Medulla oblongata (tissue), 1 donor: ENCODE data around the gene ZNF280C.
"Not testable (repeated sequence)": the region's sequence is repeated elsewhere in the genome, so short reads cannot be mapped to it uniquely, and the experiment has no call there.

Experiments
- DNase-seq: peaks from one replicate; pipeline ENCODE4 v3.0.0-alpha.2; 2015; ENCODE audit errors: extremely low spot score

ZNF280C gene

GRCh38 chrX:130262231-130262630 lies 6.5 kb downstream of the ZNF280C start:
- DNase-seq, result no peak

- DNase-seq, result no peak
Observed at GRCh38 chrX:130261296-130261893, 7.3 kb downstream of the ZNF280C start.

DNA sequence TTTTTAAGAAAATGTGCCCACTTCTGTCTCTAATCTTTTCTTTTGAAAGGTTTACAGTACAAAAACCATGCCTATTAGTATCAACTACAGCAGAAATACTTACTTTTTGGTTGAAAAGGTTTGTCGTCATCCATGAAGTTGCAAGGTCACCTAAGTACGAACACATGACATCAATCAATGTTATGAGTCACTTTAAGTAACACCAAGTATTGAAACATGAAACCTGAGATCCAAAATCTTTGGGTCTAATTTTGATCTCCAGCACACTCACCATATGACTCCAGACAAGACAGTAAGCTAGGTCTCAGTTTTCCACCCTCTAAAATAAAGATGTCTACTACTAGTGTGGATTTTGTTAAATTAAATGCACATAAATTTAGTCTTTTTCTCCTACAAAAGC lies 8.4 kb downstream of the ZNF280C start:
- no peak for DNase-seq

DNA sequence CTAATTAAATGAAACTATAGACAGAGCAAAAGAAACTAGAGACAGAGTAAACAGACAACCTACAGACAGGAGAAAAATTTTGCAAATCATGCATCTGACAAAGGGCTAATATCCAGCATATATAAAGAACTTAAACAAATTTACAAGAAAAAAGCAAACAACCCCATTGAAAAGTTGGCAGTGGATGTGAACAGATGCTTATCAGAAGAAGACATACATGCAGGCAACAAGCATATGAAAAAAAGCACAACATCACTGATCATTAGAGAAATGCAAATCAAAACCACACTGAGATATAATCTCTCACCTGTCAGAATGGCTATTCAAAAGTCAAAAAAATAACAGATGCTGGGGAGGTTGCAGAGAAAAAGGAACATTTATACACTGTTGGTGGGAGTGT lies 14.8 kb downstream of the ZNF280C start:
- DNase-seq, result no peak

GRCh38 chrX:130251671-130252070 lies 17.0 kb downstream of the ZNF280C start:
- no peak for DNase-seq

GRCh38 chrX:130247996-130248395 lies 20.7 kb downstream of the ZNF280C start:
- no peak for DNase-seq

DNA sequence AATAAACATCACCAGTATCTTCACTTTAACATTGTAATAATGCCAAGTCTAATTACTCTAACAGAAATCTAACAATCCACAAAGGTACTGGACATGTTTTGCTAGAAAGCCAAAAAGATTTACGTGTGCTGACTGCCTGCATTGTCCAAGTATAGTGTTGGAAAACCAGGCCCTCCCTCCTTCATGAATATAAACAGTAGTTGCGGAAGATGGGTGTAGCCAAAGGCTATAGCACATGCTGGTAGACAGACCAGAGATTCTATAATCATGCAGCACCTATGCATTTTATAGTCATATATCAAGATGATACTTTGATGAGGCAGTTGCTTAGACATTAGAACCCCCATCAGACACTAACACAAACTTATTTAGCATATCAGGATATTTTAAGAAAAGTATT lies 22.6 kb downstream of the ZNF280C start:
- no peak for DNase-seq

- no peak for DNase-seq
Observed at GRCh38 chrX:130245441-130245840, 23.3 kb downstream of the ZNF280C start.

DNA sequence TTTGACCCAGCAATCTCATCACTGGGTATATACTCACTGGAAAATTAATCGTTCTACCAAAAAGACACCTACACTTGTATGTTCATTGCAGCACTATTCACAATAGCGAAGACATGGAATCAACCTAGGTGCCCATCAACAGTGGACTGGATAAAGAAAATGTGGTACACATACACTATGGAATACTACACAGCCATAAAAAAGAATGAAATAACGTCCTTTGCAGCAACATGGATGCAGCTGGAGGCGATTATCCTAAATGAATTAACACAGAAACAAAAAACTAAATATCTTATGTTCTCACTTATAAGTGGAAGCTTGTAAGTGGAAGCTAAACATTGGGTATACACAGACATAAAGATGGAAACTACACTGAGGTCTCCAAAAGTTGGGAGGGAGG lies 37.5 kb downstream of the ZNF280C start:
- not testable (repeated sequence) for DNase-seq

GRCh38 chrX:130228871-130229270 lies 39.8 kb downstream of the ZNF280C start:
- DNase-seq, result no peak

DNA sequence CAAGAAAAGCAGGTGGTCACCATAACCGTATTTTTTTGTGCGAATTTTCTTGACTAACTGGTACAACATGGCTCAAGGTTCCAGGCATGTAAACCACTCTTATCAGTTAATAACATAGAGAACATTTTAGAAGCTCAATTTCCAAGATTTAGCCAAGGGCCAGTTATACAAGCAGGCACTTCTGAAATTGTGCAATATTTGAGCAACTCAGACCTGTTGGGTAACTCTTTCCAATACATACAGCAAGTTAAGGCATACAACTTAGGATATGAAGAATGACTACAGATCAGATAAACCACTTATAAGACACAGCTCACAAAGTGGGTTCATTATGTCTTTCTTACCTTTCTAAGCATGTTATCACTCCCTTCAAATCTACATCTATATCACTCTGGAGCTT lies 43.9 kb downstream of the ZNF280C start:
- DNase-seq, result no peak

- no peak for DNase-seq
Observed at GRCh38 chrX:130216320-130216719, 52.4 kb downstream of the ZNF280C start.

DNA sequence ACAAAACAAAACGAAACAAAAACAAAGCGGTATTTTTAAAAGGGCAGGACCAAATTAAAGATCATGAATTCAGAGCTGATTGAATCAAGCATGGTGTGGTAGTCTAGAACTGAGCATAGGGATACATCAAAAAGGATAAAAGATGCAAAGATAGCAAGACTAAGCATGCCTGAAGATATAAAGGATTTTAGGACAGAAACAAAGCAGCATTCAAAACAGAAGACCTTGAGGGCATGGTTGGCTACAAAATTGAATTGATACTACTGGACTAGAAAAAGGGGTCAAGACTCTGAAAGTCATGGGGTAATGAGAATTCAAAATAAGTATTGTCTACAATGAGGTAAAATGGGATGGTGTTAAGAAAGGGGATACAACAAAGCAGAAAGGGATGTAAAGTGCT lies 55.3 kb downstream of the ZNF280C start:
- no peak for DNase-seq

- no peak for DNase-seq
Observed at GRCh38 chrX:130212371-130212770, 56.3 kb downstream of the ZNF280C start.

GRCh38 chrX:130211415-130212186 lies 57.1 kb downstream of the ZNF280C start:
- DNase-seq, result no peak

- no peak for DNase-seq
Observed at GRCh38 chrX:130204647-130205046, 64.1 kb downstream of the ZNF280C start.

DNA sequence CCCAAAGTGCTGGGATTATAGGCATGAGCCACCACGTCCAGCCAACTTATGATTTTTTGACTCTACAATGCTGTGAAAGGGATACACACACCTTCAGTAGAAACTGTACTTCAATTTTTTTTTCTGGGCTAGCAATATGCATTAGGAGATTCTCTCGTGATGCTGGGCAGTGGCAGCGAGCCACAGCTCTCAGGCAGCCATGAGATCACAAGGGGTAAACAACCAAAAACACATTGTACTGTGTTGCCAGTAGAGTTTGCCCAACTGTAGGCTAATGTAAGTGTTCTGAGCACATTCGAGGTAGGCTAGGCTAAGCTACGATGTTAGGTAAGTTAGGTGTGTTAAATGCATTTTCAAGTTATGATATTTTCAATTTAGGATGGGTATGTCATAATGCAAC lies 71.2 kb downstream of the ZNF280C start:
- no peak for DNase-seq

- DNase-seq, result no peak
Observed at GRCh38 chrX:130196466-130196865, 72.2 kb downstream of the ZNF280C start.

GRCh38 chrX:130190801-130191200 lies 77.9 kb downstream of the ZNF280C start:
- no peak for DNase-seq

DNA sequence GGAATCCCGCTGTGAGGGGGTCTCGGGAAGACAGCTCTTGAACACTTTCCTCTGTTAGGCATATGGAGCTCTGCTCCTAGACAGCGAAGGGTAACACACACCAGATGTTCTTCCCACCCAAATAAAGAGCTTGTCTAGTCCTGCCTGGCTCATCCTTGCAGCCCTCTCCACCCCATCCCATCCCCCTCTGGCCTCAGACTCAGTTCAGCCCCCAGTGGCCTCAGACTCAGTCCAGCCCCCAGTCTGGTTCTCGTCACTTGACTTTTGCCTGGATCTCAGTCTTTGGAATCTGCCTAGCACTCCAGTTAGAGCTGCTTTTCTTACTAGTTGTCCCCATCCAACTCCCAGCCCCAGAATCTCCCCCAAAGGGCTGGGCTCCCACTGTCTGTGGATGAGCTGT lies 82.0 kb downstream of the ZNF280C start:
- DNase-seq, result no peak

- no peak for DNase-seq
Observed at GRCh38 chrX:130184857-130185256, 83.8 kb downstream of the ZNF280C start.

DNA sequence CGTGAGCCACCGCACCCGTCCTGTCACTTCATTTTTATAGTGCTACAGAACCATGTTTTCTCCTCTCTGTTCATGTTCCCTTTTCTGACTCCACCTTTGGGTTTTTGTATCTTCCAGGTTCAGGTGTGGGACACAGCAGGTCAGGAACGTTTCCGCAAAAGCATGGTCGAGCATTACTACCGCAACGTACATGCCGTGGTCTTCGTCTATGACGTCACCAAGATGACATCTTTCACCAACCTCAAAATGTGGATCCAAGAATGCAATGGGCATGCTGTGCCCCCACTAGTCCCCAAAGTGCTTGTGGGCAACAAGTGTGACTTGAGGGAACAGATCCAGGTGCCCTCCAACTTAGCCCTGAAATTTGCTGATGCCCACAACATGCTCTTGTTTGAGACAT lies 84.5 kb downstream of the ZNF280C start:
- no peak for DNase-seq

DNA sequence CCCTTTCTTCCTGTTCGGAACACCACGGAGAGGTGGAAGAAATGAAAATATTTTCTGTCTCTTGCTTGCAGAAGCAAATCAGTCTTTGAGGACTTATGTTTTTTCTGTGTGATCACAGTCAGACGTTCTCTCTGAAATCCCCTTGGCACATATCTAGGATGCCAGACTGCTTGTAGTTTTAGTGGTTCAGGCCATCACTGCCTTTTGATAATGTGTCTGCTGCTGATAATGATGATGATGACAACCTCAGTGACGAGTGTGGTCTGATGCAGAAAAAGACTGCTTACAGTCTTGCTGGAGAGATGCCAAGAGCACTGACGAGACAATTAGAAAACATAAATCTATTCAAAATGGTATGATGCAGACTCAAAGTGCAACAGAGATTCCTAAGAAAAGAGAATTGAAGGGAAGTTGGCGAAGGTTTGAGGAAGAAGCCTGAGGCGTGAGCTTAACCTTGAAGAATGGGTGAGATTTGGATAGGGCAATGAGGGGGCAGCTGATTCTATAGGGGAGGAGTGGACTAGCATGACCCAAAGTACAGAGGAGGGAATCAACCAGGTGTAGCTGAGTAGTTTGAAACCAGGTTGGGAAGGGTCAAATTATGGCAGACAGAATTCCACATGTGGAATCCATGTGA lies 89.0 kb downstream of the ZNF280C start:
- no peak for DNase-seq
